Loucy (cell line): ENCODE measurements around the gene OGDH.
"Not testable (repeated sequence)": the region's sequence is repeated elsewhere in the genome, so short reads cannot be mapped to it uniquely, and the experiment has no call there.

Experiments
- EZH2phosphoT487 ChIP-seq: fragments of 200-600 bp; IDR thresholded peaks from 2 replicates; pipeline ENCODE4 v1.6.1; 2018; ENCODE audit warnings: antibody characterized with exemption, mild to moderate bottlenecking, moderate library complexity, borderline replicate concordance
- TF ChIP-seq, protein P1 (sequence below): fragments of 200-600 bp; sonication (generic); conservative IDR thresholded peaks from 2 replicates; pipeline ENCODE4 v1.5.1; 2014; ENCODE audit warnings: mild to moderate bottlenecking, antibody characterized with exemption, low read length

DNA sequence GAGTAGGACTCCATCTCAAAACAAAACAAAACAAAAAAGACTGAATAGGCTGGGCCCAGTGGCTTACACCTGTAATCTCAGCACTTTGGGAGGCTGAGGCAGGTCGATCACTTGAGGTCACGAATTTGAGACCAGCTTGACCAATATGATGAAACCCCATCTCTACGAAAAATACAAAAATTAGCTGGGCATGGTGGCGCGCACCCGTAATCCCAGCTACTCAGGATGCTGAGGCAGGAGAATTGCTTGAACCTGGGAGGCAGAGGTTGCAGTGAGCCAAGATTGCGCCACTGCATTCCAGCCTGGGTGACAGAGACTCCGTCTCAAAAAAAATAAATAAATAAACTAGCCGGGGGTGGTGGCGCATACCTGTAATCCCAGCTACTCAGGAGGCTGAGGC, 97.0 kb downstream of the OGDH start:
- TF ChIP-seq, protein P1, sequence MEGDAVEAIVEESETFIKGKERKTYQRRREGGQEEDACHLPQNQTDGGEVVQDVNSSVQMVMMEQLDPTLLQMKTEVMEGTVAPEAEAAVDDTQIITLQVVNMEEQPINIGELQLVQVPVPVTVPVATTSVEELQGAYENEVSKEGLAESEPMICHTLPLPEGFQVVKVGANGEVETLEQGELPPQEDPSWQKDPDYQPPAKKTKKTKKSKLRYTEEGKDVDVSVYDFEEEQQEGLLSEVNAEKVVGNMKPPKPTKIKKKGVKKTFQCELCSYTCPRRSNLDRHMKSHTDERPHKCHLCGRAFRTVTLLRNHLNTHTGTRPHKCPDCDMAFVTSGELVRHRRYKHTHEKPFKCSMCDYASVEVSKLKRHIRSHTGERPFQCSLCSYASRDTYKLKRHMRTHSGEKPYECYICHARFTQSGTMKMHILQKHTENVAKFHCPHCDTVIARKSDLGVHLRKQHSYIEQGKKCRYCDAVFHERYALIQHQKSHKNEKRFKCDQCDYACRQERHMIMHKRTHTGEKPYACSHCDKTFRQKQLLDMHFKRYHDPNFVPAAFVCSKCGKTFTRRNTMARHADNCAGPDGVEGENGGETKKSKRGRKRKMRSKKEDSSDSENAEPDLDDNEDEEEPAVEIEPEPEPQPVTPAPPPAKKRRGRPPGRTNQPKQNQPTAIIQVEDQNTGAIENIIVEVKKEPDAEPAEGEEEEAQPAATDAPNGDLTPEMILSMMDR: not testable (repeated sequence)
- not testable (repeated sequence) for TF ChIP-seq EZH2phosphoT487
